Nephron progenitor cell (in vitro differentiated cells): ENCODE data around the gene SLC31A1.
A peak's percentile ranks its signal among the peaks of the same experiment; 100 is the strongest.

Source experiments
- DNase-seq: peaks from one replicate; pipeline ENCODE4 v3.0.0; 2021
- H3K27ac Mint-ChIP-seq: 2 replicates; pipeline ENCODE4 v1.8.0; 2021; ENCODE audit warnings: mild to moderate bottlenecking, moderate library complexity, mixed read lengths
- H3K27me3 Mint-ChIP-seq: 2 replicates; pipeline ENCODE4 v1.8.0; 2021; ENCODE audit warnings: mild to moderate bottlenecking, low read depth, mixed read lengths; ENCODE audit not compliant: poor library complexity
- H3K36me3 Mint-ChIP-seq: 2 replicates; pipeline ENCODE4 v1.8.0; 2021; ENCODE audit warnings: low read depth, mixed read lengths
- H3K4me1 Mint-ChIP-seq: 2 replicates; pipeline ENCODE4 v1.8.0; 2021; ENCODE audit warnings: mixed read lengths
- H3K4me3 Mint-ChIP-seq: 2 replicates; pipeline ENCODE4 v1.8.0; 2021; ENCODE audit warnings: mild to moderate bottlenecking, moderate library complexity, mixed read lengths
- H3K9me3 Mint-ChIP-seq: 2 replicates; pipeline ENCODE4 v1.8.0; 2021; ENCODE audit warnings: mild to moderate bottlenecking, moderate library complexity, mixed read lengths
- CTCF ChIP-seq: fragments of 200-600 bp; sonication (generic); IDR thresholded peaks from 2 replicates; pipeline ENCODE4 v1.5.0; 2021; ENCODE audit warnings: antibody characterized with exemption

The SLC31A1 gene

GRCh38 chr9:113187929-113188595 lies 33.3 kb upstream of the SLC31A1 start:
- no peak for TF ChIP-seq CTCF
- peaks cover 20% of the 10 kb centered on the region for H3K36me3 Mint-ChIP-seq
- no peak for DNase-seq
- no peaks in the 10 kb centered on the region for H3K9me3 Mint-ChIP-seq
- H3K4me1 Mint-ChIP-seq, result no peaks in the 10 kb centered on the region
- no peaks in the 10 kb centered on the region for H3K27me3 Mint-ChIP-seq
- H3K27ac Mint-ChIP-seq, result peak overlapping the region; percentile 21
- H3K4me3 Mint-ChIP-seq, result no peak overlapping the region

- Mint-ChIP-seq H3K27me3 (no peaks in the 10 kb centered on the region), H3K4me1 (no peaks in the 10 kb centered on the region), H3K27ac (no peak overlapping the region), H3K9me3 (no peaks in the 10 kb centered on the region), H3K4me3 (no peak overlapping the region), H3K36me3 (peaks cover 32% of the 10 kb centered on the region)
- no peak for TF ChIP-seq CTCF
- DNase-seq, result no peak
These were observed 28.9 kb upstream of the SLC31A1 start for GRCh38 chr9:113192455-113192854.

- Mint-ChIP-seq H3K4me1 (no peaks in the 10 kb centered on the region), H3K9me3 (no peaks in the 10 kb centered on the region), H3K27me3 (no peaks in the 10 kb centered on the region), H3K4me3 (no peak overlapping the region), H3K36me3 (peaks cover 79% of the 10 kb centered on the region), H3K27ac (no peak overlapping the region)
- DNase-seq, result no peak
- TF ChIP-seq CTCF, result no peak
These were observed 21.5 kb upstream of the SLC31A1 start for GRCh38 chr9:113199683-113200329.

GRCh38 chr9:113205432-113205831 lies 15.9 kb upstream of the SLC31A1 start:
- no peak for TF ChIP-seq CTCF
- Mint-ChIP-seq H3K27me3 (no peaks in the 10 kb centered on the region), H3K4me3 (no peak overlapping the region), H3K9me3 (no peaks in the 10 kb centered on the region), H3K36me3 (peaks cover 59% of the 10 kb centered on the region), H3K27ac (no peak overlapping the region), H3K4me1 (no peaks in the 10 kb centered on the region)
- DNase-seq, result no peak

- no peaks in the 10 kb centered on the region for H3K4me1 Mint-ChIP-seq
- H3K9me3 Mint-ChIP-seq, result no peaks in the 10 kb centered on the region
- H3K27me3 Mint-ChIP-seq, result no peaks in the 10 kb centered on the region
- no peak overlapping the region for H3K4me3 Mint-ChIP-seq
- no peak overlapping the region for H3K27ac Mint-ChIP-seq
- peaks cover 61% of the 10 kb centered on the region for H3K36me3 Mint-ChIP-seq
- TF ChIP-seq CTCF, result no peak
- no peak for DNase-seq
These were observed 15.5 kb upstream of the SLC31A1 start for GRCh38 chr9:113205861-113206260.

- Mint-ChIP-seq H3K4me1 (no peaks in the 10 kb centered on the region), H3K27me3 (no peaks in the 10 kb centered on the region), H3K4me3 (no peak overlapping the region), H3K27ac (peak overlapping the region; percentile 78), H3K36me3 (peaks cover 43% of the 10 kb centered on the region), H3K9me3 (peaks cover 7% of the 10 kb centered on the region)
- DNase-seq, result no peak
- no peak for TF ChIP-seq CTCF
These were observed 10.5 kb upstream of the SLC31A1 start for GRCh38 chr9:113210815-113211214.
